ENCODE results near the gene SOWAHA. TPM values are rescaled to one million over a fixed set of nuclear protein-coding genes. Genes with fewer than 3 reads are reported as not detected.

Gene SOWAHA
- polyA plus RNA-seq, 2 of the 4 experiments (the other 2 are of a cell fraction): 0.06 to 0.10 TPM

DNA sequence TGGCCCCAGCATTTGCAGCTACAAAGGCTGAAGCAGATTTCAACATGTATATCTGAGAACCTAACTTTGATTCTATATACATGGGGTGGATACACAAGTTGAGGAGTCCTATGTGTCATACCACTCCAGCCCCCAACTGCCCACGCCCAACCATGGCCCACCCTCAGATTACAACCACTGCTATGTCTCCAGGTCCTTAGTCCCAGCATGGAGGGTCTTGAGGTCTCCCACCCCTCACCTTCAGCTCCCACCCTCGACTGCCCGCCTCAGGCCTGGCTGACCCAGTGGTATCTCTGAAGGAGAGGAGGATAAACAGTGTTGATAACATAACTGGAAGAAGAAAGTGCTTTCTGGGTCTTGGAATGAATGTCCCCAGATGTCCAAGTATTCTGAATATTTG, 8.2 kb downstream of the SOWAHA start:
- WGBS (ENCODE audit: missing lambda C conversion rate): 69% methylated on average over 2 of the region's 3 CpGs
- no peak for DNase-seq (ENCODE audit: low read depth in 1 of 2, low spot score in 1 of 2)
- FAIRE-seq: no peak
- H3K9me3 ChIP-seq: no peaks in the 10 kb centered on the region
- ATAC-seq: no peak
- ChIA-PET POLR2A (no interaction called here), CTCF (interaction anchor here (0.7 to 7.8 kb wide), 25 partner anchors 8 to 549 kb away, joined by 3 to 87 read pairs (median 8); partner anchors contain the start of genes CCNI2, KIF3A, SHROOM1 and SOWAHA)
- H3K27ac ChIP-seq: no peak overlapping the region
- TF ChIP-seq SREBF2 (IDR thresholded peaks at IDR 0.05): no peak
- no peak for TF ChIP-seq ATOH8 (CRISPR knock-in tag; IDR thresholded peaks at IDR 0.05; ENCODE audit: low read depth)
- no peak for TF ChIP-seq EHMT2 (IDR thresholded peaks at IDR 0.05; ENCODE audit: low read depth)
- TF ChIP-seq HDAC2 (IDR thresholded peaks at IDR 0.05): no peak
- TF ChIP-seq ZFP36 (IDR thresholded peaks at IDR 0.05; ENCODE audit: borderline replicate concordance, partially characterized antibody): no peak
- no peak for TF ChIP-seq MAX (IDR thresholded peaks at IDR 0.05)
- TF ChIP-seq POLR2AphosphoS2 (conservative IDR thresholded peaks at IDR 0.05; ENCODE audit: low read length): no peak
- no peak overlapping the region for H3K4me3 ChIP-seq
- H3K4me2 ChIP-seq: no peak overlapping the region
- H3K4me1 ChIP-seq: 0 out of 3 replicates have a peak, but pooled peaks cover 3% of the 10 kb centered on the region

GRCh38 chr5:132821791-132822190, 8.7 kb downstream of the SOWAHA start:
- ChIA-PET POLR2A (no interaction called here), CTCF (interaction anchor here (0.7 to 7.8 kb wide), 14 partner anchors 8 to 550 kb away, joined by 3 to 87 read pairs (median 9); partner anchors contain the start of genes CCNI2, KIF3A, SHROOM1 and SOWAHA)
- Histone ChIP-seq H3K27ac (no peak overlapping the region), H3K4me3 (no peak overlapping the region), H3K4me1 (0 out of 3 replicates have a peak, but pooled peaks cover 3% of the 10 kb centered on the region), H3K9me3 (no peaks in the 10 kb centered on the region), H3K4me2 (no peak overlapping the region)
- ATAC-seq: no peak
- FAIRE-seq: no peak
- 93% methylated on average over 1 of the region's 1 CpG for WGBS (ENCODE audit: missing lambda C conversion rate)
- no peak for DNase-seq (ENCODE audit: low read depth in 1 of 2, low spot score in 1 of 2)
- no peak for TF ChIP-seq HOXB5 (CRISPR knock-in tag; IDR thresholded peaks at IDR 0.05)
- TF ChIP-seq JUNB (IDR thresholded peaks at IDR 0.05): no peak
- TF ChIP-seq ZNF302 (CRISPR knock-in tag; IDR thresholded peaks at IDR 0.05): no peak
- TF ChIP-seq HEYL (CRISPR knock-in tag; IDR thresholded peaks at IDR 0.05): no peak
- no peak for TF ChIP-seq GATA3 (IDR thresholded peaks at IDR 0.05; ENCODE audit: borderline replicate concordance)
- TF ChIP-seq, protein P1, sequence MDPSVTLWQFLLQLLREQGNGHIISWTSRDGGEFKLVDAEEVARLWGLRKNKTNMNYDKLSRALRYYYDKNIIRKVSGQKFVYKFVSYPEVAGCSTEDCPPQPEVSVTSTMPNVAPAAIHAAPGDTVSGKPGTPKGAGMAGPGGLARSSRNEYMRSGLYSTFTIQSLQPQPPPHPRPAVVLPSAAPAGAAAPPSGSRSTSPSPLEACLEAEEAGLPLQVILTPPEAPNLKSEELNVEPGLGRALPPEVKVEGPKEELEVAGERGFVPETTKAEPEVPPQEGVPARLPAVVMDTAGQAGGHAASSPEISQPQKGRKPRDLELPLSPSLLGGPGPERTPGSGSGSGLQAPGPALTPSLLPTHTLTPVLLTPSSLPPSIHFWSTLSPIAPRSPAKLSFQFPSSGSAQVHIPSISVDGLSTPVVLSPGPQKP (IDR thresholded peaks at IDR 0.05; ENCODE audit: low read depth, low read length): no peak
- TF ChIP-seq RAD21 (conservative IDR thresholded peaks at IDR 0.05 in 1 of 2, IDR thresholded peaks at IDR 0.05 in 1 of 2): no peak
- TF ChIP-seq, protein P2, sequence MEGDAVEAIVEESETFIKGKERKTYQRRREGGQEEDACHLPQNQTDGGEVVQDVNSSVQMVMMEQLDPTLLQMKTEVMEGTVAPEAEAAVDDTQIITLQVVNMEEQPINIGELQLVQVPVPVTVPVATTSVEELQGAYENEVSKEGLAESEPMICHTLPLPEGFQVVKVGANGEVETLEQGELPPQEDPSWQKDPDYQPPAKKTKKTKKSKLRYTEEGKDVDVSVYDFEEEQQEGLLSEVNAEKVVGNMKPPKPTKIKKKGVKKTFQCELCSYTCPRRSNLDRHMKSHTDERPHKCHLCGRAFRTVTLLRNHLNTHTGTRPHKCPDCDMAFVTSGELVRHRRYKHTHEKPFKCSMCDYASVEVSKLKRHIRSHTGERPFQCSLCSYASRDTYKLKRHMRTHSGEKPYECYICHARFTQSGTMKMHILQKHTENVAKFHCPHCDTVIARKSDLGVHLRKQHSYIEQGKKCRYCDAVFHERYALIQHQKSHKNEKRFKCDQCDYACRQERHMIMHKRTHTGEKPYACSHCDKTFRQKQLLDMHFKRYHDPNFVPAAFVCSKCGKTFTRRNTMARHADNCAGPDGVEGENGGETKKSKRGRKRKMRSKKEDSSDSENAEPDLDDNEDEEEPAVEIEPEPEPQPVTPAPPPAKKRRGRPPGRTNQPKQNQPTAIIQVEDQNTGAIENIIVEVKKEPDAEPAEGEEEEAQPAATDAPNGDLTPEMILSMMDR (IDR thresholded peaks at IDR 0.05): no peak
- TF ChIP-seq RNF2 (IDR thresholded peaks at IDR 0.05; ENCODE audit: borderline replicate concordance, low read depth): no peak
- no peak for TF ChIP-seq E2F6 (IDR thresholded peaks at IDR 0.05; ENCODE audit: borderline replicate concordance, low read depth)
- TF ChIP-seq, protein P3, sequence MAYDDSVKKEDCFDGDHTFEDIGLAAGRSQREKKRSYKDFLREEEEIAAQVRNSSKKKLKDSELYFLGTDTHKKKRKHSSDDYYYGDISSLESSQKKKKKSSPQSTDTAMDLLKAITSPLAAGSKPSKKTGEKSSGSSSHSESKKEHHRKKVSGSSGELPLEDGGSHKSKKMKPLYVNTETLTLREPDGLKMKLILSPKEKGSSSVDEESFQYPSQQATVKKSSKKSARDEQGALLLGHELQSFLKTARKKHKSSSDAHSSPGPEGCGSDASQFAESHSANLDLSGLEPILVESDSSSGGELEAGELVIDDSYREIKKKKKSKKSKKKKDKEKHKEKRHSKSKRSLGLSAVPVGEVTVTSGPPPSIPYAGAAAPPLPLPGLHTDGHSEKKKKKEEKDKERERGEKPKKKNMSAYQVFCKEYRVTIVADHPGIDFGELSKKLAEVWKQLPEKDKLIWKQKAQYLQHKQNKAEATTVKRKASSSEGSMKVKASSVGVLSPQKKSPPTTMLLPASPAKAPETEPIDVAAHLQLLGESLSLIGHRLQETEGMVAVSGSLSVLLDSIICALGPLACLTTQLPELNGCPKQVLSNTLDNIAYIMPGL (CRISPR knock-in tag; IDR thresholded peaks at IDR 0.05; ENCODE audit: borderline replicate concordance): no peak
- no peak for TF ChIP-seq ESRRA (IDR thresholded peaks at IDR 0.05; ENCODE audit: borderline replicate concordance, low read length)
- no peak for TF ChIP-seq PHF8 (IDR thresholded peaks at IDR 0.05; ENCODE audit: borderline replicate concordance, low read depth)
- TF ChIP-seq CEBPB (IDR thresholded peaks at IDR 0.05): no peak
- TF ChIP-seq NFE2L2 (conservative IDR thresholded peaks at IDR 0.05; ENCODE audit: low read length): no peak
- TF ChIP-seq TP53 (CRISPR knock-in tag; IDR thresholded peaks at IDR 0.05): no peak
- no peak for TF ChIP-seq CBX2 (IDR thresholded peaks at IDR 0.05; ENCODE audit: borderline replicate concordance, low read depth)
